ENCODE results near the gene HIRA. TPM values are rescaled to one million over a fixed set of nuclear protein-coding genes. Genes with fewer than 3 reads are reported as not detected.

HIRA gene
- total RNA-seq, 4 donors from 2014 or later = 18.8 to 31.6 (median 24.7) TPM

DNA sequence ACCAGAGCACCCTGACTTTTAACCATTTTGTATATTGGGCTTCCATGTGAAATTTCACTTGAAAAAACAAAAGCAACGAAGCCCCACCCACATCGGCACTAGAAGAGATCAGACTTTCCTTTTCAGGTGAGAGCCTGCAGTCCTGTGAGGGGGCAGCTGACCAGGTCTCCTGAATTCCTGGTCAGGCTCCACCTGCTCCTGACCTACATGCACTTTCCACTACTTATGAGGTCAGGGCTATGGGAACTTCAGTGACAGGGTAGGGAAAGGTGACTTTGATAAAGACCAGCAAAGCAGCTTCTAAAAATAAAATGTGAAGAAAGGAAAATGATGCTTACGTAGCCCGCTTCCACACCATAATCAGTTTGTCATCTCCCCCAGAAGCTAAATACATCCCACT, 24.7 kb downstream of the HIRA start:
- no peaks in the 10 kb centered on the region for H3K9me3 ChIP-seq
- no peak for TF ChIP-seq POLR2A (IDR thresholded peaks at IDR 0.05)
- TF ChIP-seq, protein P1, sequence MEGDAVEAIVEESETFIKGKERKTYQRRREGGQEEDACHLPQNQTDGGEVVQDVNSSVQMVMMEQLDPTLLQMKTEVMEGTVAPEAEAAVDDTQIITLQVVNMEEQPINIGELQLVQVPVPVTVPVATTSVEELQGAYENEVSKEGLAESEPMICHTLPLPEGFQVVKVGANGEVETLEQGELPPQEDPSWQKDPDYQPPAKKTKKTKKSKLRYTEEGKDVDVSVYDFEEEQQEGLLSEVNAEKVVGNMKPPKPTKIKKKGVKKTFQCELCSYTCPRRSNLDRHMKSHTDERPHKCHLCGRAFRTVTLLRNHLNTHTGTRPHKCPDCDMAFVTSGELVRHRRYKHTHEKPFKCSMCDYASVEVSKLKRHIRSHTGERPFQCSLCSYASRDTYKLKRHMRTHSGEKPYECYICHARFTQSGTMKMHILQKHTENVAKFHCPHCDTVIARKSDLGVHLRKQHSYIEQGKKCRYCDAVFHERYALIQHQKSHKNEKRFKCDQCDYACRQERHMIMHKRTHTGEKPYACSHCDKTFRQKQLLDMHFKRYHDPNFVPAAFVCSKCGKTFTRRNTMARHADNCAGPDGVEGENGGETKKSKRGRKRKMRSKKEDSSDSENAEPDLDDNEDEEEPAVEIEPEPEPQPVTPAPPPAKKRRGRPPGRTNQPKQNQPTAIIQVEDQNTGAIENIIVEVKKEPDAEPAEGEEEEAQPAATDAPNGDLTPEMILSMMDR (IDR thresholded peaks at IDR 0.05) = no peak
- no peak for DNase-seq (ENCODE audit: low spot score in 2 of 2)
- no peak overlapping the region for H3K27ac ChIP-seq
- H3K36me3 ChIP-seq = peaks cover 0 to 66% (median 20%) of the 10 kb centered on the region in 3 donors
- H3K4me3 ChIP-seq = no peak overlapping the region
- no peaks in the 10 kb centered on the region for H3K27me3 ChIP-seq
- WGBS, 2 donors = 91 to 93% methylated on average over 4 of the region's 4 CpGs
- peaks cover 0 to 1% (median 0%) of the 10 kb centered on the region in 4 donors for H3K4me1 ChIP-seq

DNA sequence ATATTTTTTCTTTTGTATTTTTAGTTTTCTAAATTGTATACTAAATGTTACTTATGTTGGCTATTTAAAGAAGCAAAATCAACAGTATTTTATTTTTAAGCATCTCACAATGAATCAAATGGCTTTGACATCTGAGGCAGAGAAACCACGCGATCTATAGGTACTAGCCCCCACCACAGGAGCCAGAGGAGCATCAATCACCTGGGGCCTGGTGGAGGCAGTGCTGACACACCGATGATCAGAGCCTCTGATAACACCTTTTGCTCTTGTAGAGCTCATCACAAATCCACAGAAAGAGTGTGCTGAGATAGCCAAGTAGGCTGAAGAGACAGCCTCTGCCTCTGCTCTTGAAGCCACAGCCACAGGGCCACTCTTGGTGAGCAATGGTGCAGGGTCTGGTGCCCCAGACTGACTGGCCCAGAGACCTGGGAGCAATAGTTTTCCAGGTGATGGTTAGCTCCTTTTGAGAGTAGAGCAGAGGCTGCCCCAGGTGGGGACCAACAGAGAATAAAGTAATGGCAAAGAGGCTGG, 25.2 kb downstream of the HIRA start:
- Histone ChIP-seq H3K27ac (no peak overlapping the region), H3K36me3 (peaks cover 0 to 71% (median 20%) of the 10 kb centered on the region in 3 donors), H3K4me1 (no peaks in the 10 kb centered on the region), H3K27me3 (no peaks in the 10 kb centered on the region), H3K9me3 (no peaks in the 10 kb centered on the region), H3K4me3 (no peak overlapping the region)
- TF ChIP-seq, protein P1 (IDR thresholded peaks at IDR 0.05) = no peak
- TF ChIP-seq EP300 (IDR thresholded peaks at IDR 0.05) (no peak), POLR2A (IDR thresholded peaks at IDR 0.05) (no peak)
- no peak for DNase-seq (ENCODE audit: low spot score in 2 of 2)
- 90 to 94% methylated on average over 3 of the region's 3 CpGs for WGBS, 2 donors

DNA sequence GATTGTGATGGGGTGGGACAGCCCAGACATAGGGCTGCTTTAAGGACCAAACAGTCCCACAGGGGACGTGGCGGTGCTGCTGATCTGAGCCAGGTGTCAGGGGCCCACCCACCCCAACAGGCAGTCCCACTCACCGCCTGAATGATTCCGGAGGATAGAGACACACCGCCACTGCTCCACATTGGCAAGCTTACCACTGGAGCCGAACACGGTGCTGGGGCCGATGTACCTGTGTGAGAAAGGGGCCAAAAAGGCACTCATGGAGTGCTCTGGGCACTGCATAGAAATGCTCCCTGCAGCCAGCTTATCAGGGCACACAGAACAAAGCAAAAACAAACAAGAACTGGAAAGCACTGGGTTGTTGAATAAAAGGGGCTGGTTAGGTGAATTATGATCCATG, 25.9 kb downstream of the HIRA start:
- Histone ChIP-seq H3K4me3 (no peak overlapping the region), H3K36me3 (peaks cover 0 to 77% (median 20%) of the 10 kb centered on the region in 3 donors), H3K27me3 (no peaks in the 10 kb centered on the region), H3K9me3 (no peaks in the 10 kb centered on the region), H3K27ac (no peak overlapping the region), H3K4me1 (no peaks in the 10 kb centered on the region)
- 97 to 100% methylated on average over 8 of the region's 8 CpGs for WGBS, 2 donors
- TF ChIP-seq EP300 (IDR thresholded peaks at IDR 0.05) (no peak), POLR2A (IDR thresholded peaks at IDR 0.05) (no peak)
- TF ChIP-seq, protein P1 (IDR thresholded peaks at IDR 0.05) = no peak
- DNase-seq (ENCODE audit: low spot score in 2 of 2) = no peak

- H3K36me3 ChIP-seq = peaks cover 0 to 78% (median 16%) of the 10 kb centered on the region in 3 donors
- 91 to 93% methylated on average over 4 of the region's 4 CpGs for whole genome bisulfite sequencing, 2 donors
These were observed 26.4 kb downstream of the HIRA start for GRCh38 chr22:19405133-19405532.

DNA sequence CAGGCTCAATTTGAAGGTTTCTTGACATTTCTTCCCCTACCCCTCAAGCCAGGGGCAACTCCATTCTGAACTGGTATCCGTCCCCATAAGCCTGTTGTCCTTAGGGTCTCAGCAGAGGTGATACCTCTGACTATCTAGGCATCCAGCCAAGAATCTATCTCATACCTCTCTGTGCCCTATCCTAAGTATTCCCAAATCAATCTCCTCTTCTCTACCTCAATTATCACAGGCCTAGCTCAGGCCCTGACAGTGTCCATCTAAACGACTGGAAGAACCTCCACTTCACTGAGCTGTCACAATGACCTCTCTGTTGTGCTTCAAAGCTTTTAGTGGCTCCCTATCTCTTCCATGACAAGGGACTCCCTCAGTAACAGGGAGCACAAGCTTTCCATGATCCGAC, 26.9 kb downstream of the HIRA start:
- TF ChIP-seq, protein P1 (IDR thresholded peaks at IDR 0.05) = no peak
- no peak for TF ChIP-seq EP300 (IDR thresholded peaks at IDR 0.05)
- TF ChIP-seq POLR2A (IDR thresholded peaks at IDR 0.05) = no peak

More at GRCh38 chr22:19405133-19405532, 26.4 kb downstream of the HIRA start:
- H3K4me3 ChIP-seq = no peak overlapping the region
- no peaks in the 10 kb centered on the region for H3K9me3 ChIP-seq
- TF ChIP-seq EP300 (IDR thresholded peaks at IDR 0.05) (no peak), POLR2A (IDR thresholded peaks at IDR 0.05) (no peak)
- TF ChIP-seq, protein P1 (IDR thresholded peaks at IDR 0.05) = no peak
- no peak for DNase-seq (ENCODE audit: low spot score in 2 of 2)
- H3K4me1 ChIP-seq = no peaks in the 10 kb centered on the region
- no peaks in the 10 kb centered on the region for H3K27me3 ChIP-seq
- H3K27ac ChIP-seq = no peak overlapping the region

More for the DNA sequence above, 26.9 kb downstream of the HIRA start:
- Histone ChIP-seq H3K9me3 (no peaks in the 10 kb centered on the region), H3K4me3 (no peak overlapping the region), H3K27ac (no peak overlapping the region), H3K4me1 (no peaks in the 10 kb centered on the region), H3K27me3 (no peaks in the 10 kb centered on the region), H3K36me3 (peaks cover 0 to 77% (median 12%) of the 10 kb centered on the region in 3 donors)
- 82 to 83% methylated on average over 3 of the region's 3 CpGs for WGBS, 2 donors
- DNase-seq (ENCODE audit: low spot score in 2 of 2) = no peak
